CD14-positive monocyte (primary cell): Measurements from ENCODE around the gene MPHOSPH6. TPM values are rescaled to one million over a fixed set of nuclear protein-coding genes. Genes with fewer than 3 reads are reported as not detected.

Experiments used
- DNase-seq, 3 donors: peaks; one replicate each; pipeline ENCODE4 v3.0.0-alpha.2; 2011 to 2022
- H2AFZ ChIP-seq: 2 replicates; pipeline ENCODE4 v1.6.0; 2012; ENCODE audit warnings: mild to moderate bottlenecking, low read depth, low read length, inconsistent platforms; ENCODE audit not compliant: insufficient read depth, poor library complexity, severe bottlenecking
- H3K27ac ChIP-seq, 2 donors: 1 replicate in 1 of 2; 2 replicates in 1 of 2; pipeline ENCODE4 v1.5.1; 2012 to 2013; ENCODE audit warnings: low read length in 2 of 2, control low read depth in 1 of 2, inconsistent platforms in 1 of 2, low read depth in 1 of 2, mild to moderate bottlenecking in 1 of 2
- H3K27me3 ChIP-seq, 2 donors: one replicate each; pipeline versions ENCODE4 v1.6.0 to v1.6.1; 2011 to 2013; ENCODE audit warnings: low read length in 2 of 2; ENCODE audit not compliant: control insufficient read depth in 2 of 2, insufficient read depth in 2 of 2
- H3K36me3 ChIP-seq, 2 donors: replicated peaks in 1 of 2; 1 replicate in 1 of 2; 2 replicates in 1 of 2; pipeline versions ENCODE4 v1.5.1 to v1.6.1; 2012 to 2013; ENCODE audit warnings: low read length in 2 of 2, control low read depth in 1 of 2, inconsistent platforms in 1 of 2, mild to moderate bottlenecking in 1 of 2; ENCODE audit not compliant: insufficient read depth in 2 of 2, control insufficient read depth in 1 of 2
- H3K4me1 ChIP-seq, 2 donors: 1 replicate in 1 of 2; 2 replicates in 1 of 2; pipeline versions ENCODE4 v1.5.1 to v1.6.1; 2012 to 2013; ENCODE audit warnings: low read length in 2 of 2, control low read depth in 1 of 2, inconsistent platforms in 1 of 2, mild to moderate bottlenecking in 1 of 2, moderate library complexity in 1 of 2; ENCODE audit not compliant: insufficient read depth in 2 of 2, control insufficient read depth in 1 of 2
- H3K4me2 ChIP-seq: replicated peaks from 2 replicates; pipeline ENCODE3; 2012; ENCODE audit warnings: low read length, moderate library complexity, mild to moderate bottlenecking; ENCODE audit not compliant: poor library complexity, severe bottlenecking; ENCODE audit errors: extremely low read depth
- H3K4me3 ChIP-seq, 3 experiments: fragments of 200-600 bp in 1 of 3; sonication (generic) in 1 of 3; replicated peaks in 1 of 3; 1 replicate in 2 of 3; 2 replicates in 1 of 3; pipeline ENCODE4 v1.5.1; 2011 to 2013; ENCODE audit warnings: low read length in 3 of 3, mild to moderate bottlenecking in 3 of 3, control low read depth in 2 of 3, low read depth in 2 of 3, inconsistent platforms in 1 of 3, moderate library complexity in 1 of 3
- H3K79me2 ChIP-seq: 2 replicates; pipeline ENCODE4 v1.6.0; 2012; ENCODE audit warnings: mild to moderate bottlenecking, control low read depth, inconsistent platforms, low read length, moderate library complexity; ENCODE audit not compliant: insufficient read depth
- H3K9ac ChIP-seq: 2 replicates; pipeline ENCODE4 v1.6.0; 2017; ENCODE audit warnings: low read length, mild to moderate bottlenecking; ENCODE audit not compliant: insufficient read depth, poor library complexity, severe bottlenecking
- H3K9me3 ChIP-seq, 2 donors: replicated peaks in 1 of 2; 1 replicate in 1 of 2; 2 replicates in 1 of 2; pipeline versions ENCODE4 v1.5.1 to v1.6.1; 2012 to 2013; ENCODE audit warnings: low read length in 2 of 2, control low read depth in 1 of 2; ENCODE audit not compliant: control insufficient read depth in 1 of 2, insufficient read depth in 1 of 2
- H4K20me1 ChIP-seq: 2 replicates; pipeline ENCODE4 v1.6.0; 2012; ENCODE audit warnings: mild to moderate bottlenecking, low read length, control low read depth, moderate library complexity; ENCODE audit not compliant: insufficient read depth
- H3K27ac Mint-ChIP-seq, 7 donors: one replicate each; pipeline ENCODE4 v1.8.0; 2020; ENCODE audit warnings: mild to moderate bottlenecking in 7 of 7, mixed read lengths in 7 of 7, moderate library complexity in 6 of 7, inconsistent platforms in 2 of 7
- H3K27me3 Mint-ChIP-seq, 3 donors: one replicate each; pipeline ENCODE4 v1.8.0; 2021 to 2022; ENCODE audit warnings: low read depth in 3 of 3, mild to moderate bottlenecking in 3 of 3, mixed read lengths in 3 of 3, moderate library complexity in 3 of 3, inconsistent platforms in 1 of 3
- H3K36me3 Mint-ChIP-seq, 2 donors: one replicate each; pipeline ENCODE4 v1.8.0; 2020; ENCODE audit warnings: mixed read lengths in 2 of 2, inconsistent platforms in 1 of 2, mild to moderate bottlenecking in 1 of 2
- H3K4me1 Mint-ChIP-seq: one replicate; pipeline ENCODE4 v1.8.0; 2020; ENCODE audit warnings: mild to moderate bottlenecking, mixed read lengths
- H3K4me3 Mint-ChIP-seq, 2 donors: one replicate each; pipeline ENCODE4 v1.8.0; 2020; ENCODE audit warnings: mild to moderate bottlenecking in 2 of 2, mixed read lengths in 2 of 2, moderate library complexity in 1 of 2
- H3K9me3 Mint-ChIP-seq, 7 donors: one replicate each; pipeline ENCODE4 v1.8.0; 2020 to 2022; ENCODE audit warnings: mixed read lengths in 7 of 7, mild to moderate bottlenecking in 6 of 7, moderate library complexity in 6 of 7, inconsistent platforms in 2 of 7
- WGBS: methylation state at CpG from one replicate; pipeline ENCODE4 v1.1.5; 2013; ENCODE audit warnings: missing lambda C conversion rate; ENCODE audit not compliant: insufficient coverage; 5-methylcytosine and 5-hydroxymethylcytosine counted together
- intact Hi-C, 2 donors: fragments of 100-400 bp; cut with micrococcal nuclease; formaldehyde crosslinking; loops; one replicate each; pipeline versions ENCODE4 v1.15.0 to v1.15.1; 2023
- polyA plus RNA-seq, 3 donors: library from polyadenylated mRNA; depleted of rRNA in 1 of 3; unstranded in 2 of 3; stranded (reverse) in 1 of 3; fragments of 300-500 nt in 2 of 3; fragments of >200 nt in 1 of 3; fragmentation: Illumina TruSeq in 2 of 3; gene quantifications; 1 replicate in 2 of 3; 2 replicates in 1 of 3; pipeline ENCODE4 v1.2.3, GENCODE V29; 2012 to 2021
- TF ChIP-seq, protein P1 (sequence below): fragments of 200-600 bp; IDR thresholded peaks from one replicate; pipeline ENCODE4 v1.8.0; 2022; ENCODE audit warnings: antibody characterized with exemption, mild to moderate bottlenecking

Gene MPHOSPH6
- polyA plus RNA-seq, 3 donors = 8.6 to 37.6 (median 20.2) TPM

- Mint-ChIP-seq H3K27ac (peak overlapping the region in 3 of 7 donors; percentile 72 to 83 (median 78)), H3K36me3 (peaks cover 65 to 72% of the 10 kb centered on the region in 2 donors)
These were observed 19.5 kb downstream of the MPHOSPH6 start for GRCh38 chr16:82150549-82150948.

GRCh38 chr16:82149536-82149935 lies 20.5 kb downstream of the MPHOSPH6 start:
- H3K27ac Mint-ChIP-seq = peak overlapping the region in 3 of 7 donors; percentile 7 to 72 (median 50)
- peaks cover 2% of the 10 kb centered on the region for H3K4me1 Mint-ChIP-seq

More at GRCh38 chr16:82150549-82150948, 19.5 kb downstream of the MPHOSPH6 start:
- WGBS = no CpG with 5 or more reads among the region's 1 CpG
- Mint-ChIP-seq H3K4me1 (peaks cover 2% of the 10 kb centered on the region), H3K9me3 (peaks cover 0 to 5% (median 0%) of the 10 kb centered on the region in 7 donors), H3K4me3 (no peak overlapping the region), H3K27me3 (peaks cover 0 to 4% (median 0%) of the 10 kb centered on the region in 3 donors)
- H3K36me3 ChIP-seq = peaks cover 52 to 80% of the 10 kb centered on the region in 2 donors
- H3K9ac ChIP-seq = no peak overlapping the region
- no peaks in the 10 kb centered on the region for H3K9me3 ChIP-seq
- TF ChIP-seq, protein P1, sequence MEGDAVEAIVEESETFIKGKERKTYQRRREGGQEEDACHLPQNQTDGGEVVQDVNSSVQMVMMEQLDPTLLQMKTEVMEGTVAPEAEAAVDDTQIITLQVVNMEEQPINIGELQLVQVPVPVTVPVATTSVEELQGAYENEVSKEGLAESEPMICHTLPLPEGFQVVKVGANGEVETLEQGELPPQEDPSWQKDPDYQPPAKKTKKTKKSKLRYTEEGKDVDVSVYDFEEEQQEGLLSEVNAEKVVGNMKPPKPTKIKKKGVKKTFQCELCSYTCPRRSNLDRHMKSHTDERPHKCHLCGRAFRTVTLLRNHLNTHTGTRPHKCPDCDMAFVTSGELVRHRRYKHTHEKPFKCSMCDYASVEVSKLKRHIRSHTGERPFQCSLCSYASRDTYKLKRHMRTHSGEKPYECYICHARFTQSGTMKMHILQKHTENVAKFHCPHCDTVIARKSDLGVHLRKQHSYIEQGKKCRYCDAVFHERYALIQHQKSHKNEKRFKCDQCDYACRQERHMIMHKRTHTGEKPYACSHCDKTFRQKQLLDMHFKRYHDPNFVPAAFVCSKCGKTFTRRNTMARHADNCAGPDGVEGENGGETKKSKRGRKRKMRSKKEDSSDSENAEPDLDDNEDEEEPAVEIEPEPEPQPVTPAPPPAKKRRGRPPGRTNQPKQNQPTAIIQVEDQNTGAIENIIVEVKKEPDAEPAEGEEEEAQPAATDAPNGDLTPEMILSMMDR = no peak
- H2AFZ ChIP-seq = no peak overlapping the region
- H3K4me2 ChIP-seq = no peak overlapping the region
- no peaks in the 10 kb centered on the region for H3K27me3 ChIP-seq
- peak overlapping the region in 1 of 2 donors; percentile 57 for H3K27ac ChIP-seq
- DNase-seq = no peak
- no peak overlapping the region for H3K4me3 ChIP-seq
- no peaks in the 10 kb centered on the region for H3K79me2 ChIP-seq
- intact Hi-C loops = no loop called here
- H3K4me1 ChIP-seq = no peaks in the 10 kb centered on the region
- no peaks in the 10 kb centered on the region for H4K20me1 ChIP-seq

More at GRCh38 chr16:82149536-82149935, 20.5 kb downstream of the MPHOSPH6 start:
- WGBS = no CpG with 5 or more reads among the region's 2 CpGs
- Histone ChIP-seq H3K27ac (peak overlapping the region in 1 of 2 donors; percentile 57), H3K36me3 (peaks cover 48 to 75% of the 10 kb centered on the region in 2 donors), H3K4me2 (no peak overlapping the region), H3K4me1 (no peaks in the 10 kb centered on the region), H3K79me2 (no peaks in the 10 kb centered on the region), H2AFZ (no peak overlapping the region), H3K27me3 (no peaks in the 10 kb centered on the region), H3K4me3 (no peak overlapping the region), H4K20me1 (no peaks in the 10 kb centered on the region), H3K9me3 (no peaks in the 10 kb centered on the region), H3K9ac (no peak overlapping the region)
- DNase-seq = no peak
- Mint-ChIP-seq H3K27me3 (peaks cover 0 to 4% (median 0%) of the 10 kb centered on the region in 3 donors), H3K4me3 (no peak overlapping the region), H3K36me3 (peaks cover 62 to 70% of the 10 kb centered on the region in 2 donors), H3K9me3 (peaks cover 0 to 3% (median 0%) of the 10 kb centered on the region in 7 donors)
- TF ChIP-seq, protein P1 = no peak
- intact Hi-C loops = no loop called here
